ENCODE data around the gene CCNQ. TPM values are rescaled to one million over a fixed set of nuclear protein-coding genes. Genes with fewer than 3 reads are reported as not detected.

CCNQ gene
- total and polyA plus RNA-seq, 4 donors: 8.9 to 14.7 (median 9.8) TPM

DNA sequence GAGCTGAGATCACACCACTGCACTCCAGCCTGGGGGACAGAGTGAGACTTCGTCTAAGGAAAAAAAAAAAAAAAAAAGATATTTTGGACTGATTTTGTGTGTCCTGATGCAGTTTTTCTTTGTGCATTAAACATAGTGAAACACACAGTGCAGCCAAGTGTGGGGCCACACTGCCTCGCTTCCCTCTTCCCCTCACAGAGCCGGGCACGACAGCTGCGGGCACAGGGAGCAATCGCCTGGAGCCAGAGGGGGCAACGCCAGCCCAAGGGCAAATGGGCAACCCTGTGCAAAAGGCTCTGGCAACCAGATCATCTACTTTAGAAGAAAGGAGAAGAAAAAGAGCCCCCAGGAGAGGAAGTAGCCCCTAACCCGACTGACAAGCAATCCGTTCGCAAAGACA, 13.5 kb upstream of the CCNQ start:
- Histone ChIP-seq H3K36me3 (ENCODE audit: control insufficient read depth in 4 of 4, insufficient read depth in 3 of 4, low read depth in 1 of 4, low read length in 3 of 4) (no peaks in the 10 kb centered on the region), H3K4me1 (ENCODE audit: control insufficient read depth in 4 of 4, insufficient read depth in 4 of 4, low read length in 3 of 4) (peaks cover 4 to 11% (median 7%) of the 10 kb centered on the region in 4 donors), H3K4me3 (ENCODE audit: low read depth in 1 of 3, low read length in 3 of 3) (no peak overlapping the region), H3K9ac (ENCODE audit: low read depth in 1 of 2, low read length in 2 of 2) (no peak overlapping the region), H3K27me3 (ENCODE audit: control insufficient read depth in 4 of 4, insufficient read depth in 4 of 4, low read length in 3 of 4) (no peaks in the 10 kb centered on the region), H3K9me3 (ENCODE audit: control insufficient read depth in 4 of 4, low read length in 3 of 4) (peaks cover 0 to 4% (median 0%) of the 10 kb centered on the region in 4 donors), H3K27ac (ENCODE audit: low read depth in 1 of 2, low read length in 2 of 2) (no peak overlapping the region)
- TF ChIP-seq EGR1 (IDR thresholded peaks at IDR 0.05; ENCODE audit: low read depth in 2 of 2): no peak
- no peak for TF ChIP-seq FOXA2 (IDR thresholded peaks at IDR 0.05)
- no peak for TF ChIP-seq FOXA1 (IDR thresholded peaks at IDR 0.05)
- no peak for TF ChIP-seq ATF3 (IDR thresholded peaks at IDR 0.05)
- no peak for TF ChIP-seq YY1 (IDR thresholded peaks at IDR 0.05)
- no peak for TF ChIP-seq HNF4A (conservative IDR thresholded peaks at IDR 0.05)
- TF ChIP-seq HNF4G (IDR thresholded peaks at IDR 0.05): no peak
- no peak for TF ChIP-seq JUND (IDR thresholded peaks at IDR 0.05)
- no peak for TF ChIP-seq REST (IDR thresholded peaks at IDR 0.05)
- no peak for TF ChIP-seq NR2F2 (IDR thresholded peaks at IDR 0.05)
- no peak for TF ChIP-seq CTCF (IDR thresholded peaks at IDR 0.05; ENCODE audit: low read depth, low read length, missing input control)
- TF ChIP-seq RXRA (IDR thresholded peaks at IDR 0.05): no peak
- no peak for TF ChIP-seq GABPA (IDR thresholded peaks at IDR 0.05 in 1 of 2, conservative IDR thresholded peaks at IDR 0.05 in 1 of 2)
- TF ChIP-seq RAD21 (IDR thresholded peaks at IDR 0.05): no peak
- TF ChIP-seq ZBTB33 (IDR thresholded peaks at IDR 0.05): no peak
- TF ChIP-seq TAF1 (conservative IDR thresholded peaks at IDR 0.05): no peak
- TF ChIP-seq, protein P1, sequence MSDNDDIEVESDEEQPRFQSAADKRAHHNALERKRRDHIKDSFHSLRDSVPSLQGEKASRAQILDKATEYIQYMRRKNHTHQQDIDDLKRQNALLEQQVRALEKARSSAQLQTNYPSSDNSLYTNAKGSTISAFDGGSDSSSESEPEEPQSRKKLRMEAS (IDR thresholded peaks at IDR 0.05): no peak
- no peak for DNase-seq (ENCODE audit: low spot score)
- WGBS: 88% methylated on average over 10 of the region's 10 CpGs

All from liver (tissue), 9 donors.